Right lobe of liver (tissue), 4 donors: ENCODE results near the gene TLE4.

Source experiments
- CTCF ChIP-seq, 4 donors: fragments of 200-600 bp in 3 of 4; fragments of 450-650 bp in 1 of 4; IDR thresholded peaks; one replicate each; pipeline versions ENCODE4 v1.5.1 to v1.8.0; 2016 to 2022; ENCODE audit warnings: antibody characterized with exemption in 4 of 4, mild to moderate bottlenecking in 2 of 4
- POLR2A ChIP-seq: fragments of 450-650 bp; IDR thresholded peaks from one replicate; pipeline ENCODE4 v1.6.1; 2017; ENCODE audit warnings: antibody characterized with exemption, mild to moderate bottlenecking
- donor health status: DM: no; HTN: no; CAD: no.
- donor health status: DM: no; HTN: no; CAD: no.
- donor health status: DM: no; HTN: yes; CAD: no.

- TF ChIP-seq POLR2A = no peak
- no peak for TF ChIP-seq CTCF (IDR thresholded peaks at IDR 0.05)
These were observed 59.0 kb downstream of the TLE4 start for GRCh38 chr9:79630521-79631403.
